Umbilical cord (tissue), 2 donors: ENCODE results near the gene PRR19. TPM values are rescaled to one million over a fixed set of nuclear protein-coding genes. Genes with fewer than 3 reads are reported as not detected.
A peak's percentile ranks its signal among the peaks of the same experiment; 100 is the strongest.
"Not testable (repeated sequence)": the region's sequence is repeated elsewhere in the genome, so short reads cannot be mapped to it uniquely, and the experiment has no call there.

Source experiments
- DNase-seq: peaks from one replicate; pipeline ENCODE4 v3.0.0-alpha.2; 2015; ENCODE audit warnings: low spot score
- total RNA-seq: library from RNA; depleted of rRNA; stranded (reverse); fragments of >200 nt; gene quantifications from one replicate; pipeline ENCODE4 v1.2.3, GENCODE V29; 2014; ENCODE audit warnings: low replicate concordance; ENCODE audit not compliant: insufficient read depth

The PRR19 gene, protein sequence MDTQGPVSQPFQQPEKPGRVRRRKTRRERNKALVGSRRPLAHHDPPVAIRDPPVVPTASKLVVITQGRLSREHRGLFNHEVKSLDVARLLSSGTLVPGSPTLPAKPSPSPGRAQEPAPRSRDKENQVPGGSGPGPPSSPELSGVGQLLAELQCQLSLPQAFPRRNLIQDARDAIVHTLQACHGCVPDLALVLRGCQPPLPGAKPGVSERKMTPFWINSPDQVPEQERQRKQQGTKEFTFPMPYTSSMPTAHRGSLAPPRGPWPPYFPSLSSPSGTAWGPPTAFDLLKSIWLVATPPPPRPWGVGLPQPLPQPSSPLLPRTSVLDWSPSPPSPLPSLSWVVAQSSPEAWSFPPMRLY
- not detected for total RNA-seq

- DNase-seq: no peak
Observed at GRCh38 chr19:42301646-42302203, at the start of gene PRR19. Gene PRR19, plus strand, starts transcription at chr19:42302132. Its CDS starts 7,453 bp downstream, at chr19:42309585.

- DNase-seq: peak; percentile 65
Observed at GRCh38 chr19:42252365-42253244, 49.3 kb upstream of the PRR19 start.

DNA sequence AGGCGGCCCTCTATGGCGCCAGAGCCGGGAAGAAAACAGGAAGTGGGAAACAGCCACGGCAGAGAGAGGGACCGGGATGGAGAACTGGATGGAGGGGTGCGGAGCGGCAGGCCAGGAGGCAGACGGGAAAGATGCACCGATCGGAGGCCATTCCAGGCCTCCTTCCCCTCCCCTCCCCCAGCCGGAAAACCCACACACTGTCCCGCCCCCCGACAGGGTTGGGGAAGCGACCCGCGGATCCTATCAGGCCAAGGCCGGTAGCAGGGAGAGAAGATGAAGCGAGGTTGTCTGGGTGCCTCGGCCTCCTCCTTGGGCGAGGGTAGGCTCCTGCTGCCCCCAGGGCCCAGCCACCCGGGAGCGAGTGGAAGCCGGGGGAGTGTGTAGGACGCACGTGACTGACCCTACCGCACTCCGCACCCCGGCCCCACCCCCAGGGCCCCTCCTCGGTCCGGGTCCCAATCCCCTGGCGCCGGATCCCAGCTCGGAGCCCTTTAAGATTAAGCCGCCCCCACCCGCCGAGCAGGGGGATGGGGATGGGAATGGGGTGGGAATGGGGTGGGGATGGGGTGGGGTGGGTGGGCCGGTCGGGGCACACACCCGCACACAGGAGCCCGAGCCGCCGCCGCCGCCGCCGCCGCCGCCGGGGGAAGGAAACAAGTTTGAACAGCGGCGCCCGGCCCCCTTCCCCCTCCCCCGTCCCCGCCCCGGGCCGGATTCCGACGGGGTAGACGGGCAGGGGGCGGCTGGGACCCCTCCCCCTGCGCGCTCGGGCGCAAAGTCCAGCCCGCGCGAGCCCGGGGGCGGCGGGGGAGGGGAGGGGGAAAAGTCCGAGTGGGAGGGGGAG lies 48.5 kb upstream of the PRR19 start:
- DNase-seq: peak; percentile 67

GRCh38 chr19:42254089-42254849 lies 47.7 kb upstream of the PRR19 start:
- peak; percentile 84 for DNase-seq

- peak; percentile 93 for DNase-seq
Observed at GRCh38 chr19:42254850-42255765, 46.8 kb upstream of the PRR19 start, which contains the start of gene ERF. Gene ERF, minus strand, starts transcription at chr19:42255128. Its CDS starts 129 bp downstream, at chr19:42254999.

- peak; percentile 81 for DNase-seq
Observed at GRCh38 chr19:42255766-42256745, 45.9 kb upstream of the PRR19 start.

- DNase-seq: not testable (repeated sequence)
Observed at GRCh38 chr19:42257842-42258241, 44.1 kb upstream of the PRR19 start.

DNA sequence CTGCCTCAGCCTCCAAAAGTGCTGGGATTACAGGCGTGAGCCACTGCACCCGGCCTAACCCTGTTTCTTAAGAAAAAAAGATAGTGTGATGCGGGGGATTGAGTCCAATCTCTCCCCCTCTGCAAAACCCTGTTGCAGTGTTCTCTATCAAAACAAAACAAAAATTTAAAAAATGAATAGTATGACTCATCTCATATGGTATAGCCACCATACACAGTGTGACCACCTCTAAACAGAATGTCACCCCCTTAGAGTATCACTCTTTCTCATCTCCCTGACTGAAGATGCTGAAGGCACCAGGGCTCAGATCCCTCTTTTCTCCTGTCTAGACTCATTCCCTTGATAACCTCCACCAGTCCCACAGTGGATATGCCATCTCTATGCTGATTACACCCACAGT lies 40.2 kb upstream of the PRR19 start:
- no peak for DNase-seq

GRCh38 chr19:42266105-42266504 lies 35.8 kb upstream of the PRR19 start:
- DNase-seq: not testable (repeated sequence)

- not testable (repeated sequence) for DNase-seq
Observed at GRCh38 chr19:42266928-42267603, 34.9 kb upstream of the PRR19 start.

DNA sequence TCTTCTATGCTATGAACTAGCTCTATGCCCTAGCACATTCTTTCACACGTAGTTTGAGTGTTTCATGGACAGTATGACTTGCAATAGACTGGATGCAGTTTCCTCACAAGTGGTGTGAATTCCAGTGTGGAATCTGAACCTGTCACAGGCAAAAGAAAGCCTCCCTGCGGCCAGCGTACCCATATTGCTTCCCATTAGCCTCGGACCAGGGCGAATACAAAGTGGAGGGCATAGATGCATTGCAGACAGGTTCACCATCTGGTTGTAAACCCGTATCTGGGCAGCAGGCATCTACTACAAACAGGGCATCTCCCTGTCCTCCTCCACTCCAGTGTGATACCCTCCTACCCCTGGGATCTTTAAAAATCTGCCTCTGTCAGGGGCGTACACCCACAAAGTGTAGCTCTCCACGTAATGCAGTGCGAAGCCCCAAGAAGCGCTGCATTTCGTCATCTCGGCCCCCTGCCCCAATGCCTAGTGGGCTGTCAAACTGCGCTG lies 34.2 kb upstream of the PRR19 start:
- no peak for DNase-seq

DNA sequence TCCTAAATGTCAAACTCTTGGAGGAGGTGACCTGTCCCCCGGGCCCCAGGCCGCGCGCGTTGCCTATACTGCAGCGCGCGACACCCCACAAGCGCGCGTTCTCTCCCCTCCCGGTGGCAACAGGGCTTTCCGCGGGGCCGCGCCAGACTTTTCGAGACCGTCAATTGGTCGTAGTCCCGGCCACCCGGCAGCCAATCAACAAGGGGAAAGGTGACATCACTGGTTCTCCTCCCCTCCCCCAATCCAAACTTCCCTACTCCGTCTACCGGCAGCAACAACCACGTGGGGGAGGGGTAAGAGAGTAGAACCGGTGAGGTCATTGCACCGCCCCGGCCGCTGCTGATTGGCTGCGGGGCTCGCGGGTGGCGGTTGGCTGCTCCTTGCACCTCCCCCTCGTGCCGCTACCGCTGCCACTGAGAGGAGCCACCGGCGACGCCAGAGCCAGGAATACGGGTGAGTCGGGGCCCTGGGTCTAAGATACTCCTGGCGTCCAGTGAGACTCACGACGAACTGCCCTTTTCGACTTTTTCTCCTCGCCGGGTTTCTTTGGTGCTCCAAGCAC lies 33.7 kb upstream of the PRR19 start:
- DNase-seq: peak; percentile 100

DNA sequence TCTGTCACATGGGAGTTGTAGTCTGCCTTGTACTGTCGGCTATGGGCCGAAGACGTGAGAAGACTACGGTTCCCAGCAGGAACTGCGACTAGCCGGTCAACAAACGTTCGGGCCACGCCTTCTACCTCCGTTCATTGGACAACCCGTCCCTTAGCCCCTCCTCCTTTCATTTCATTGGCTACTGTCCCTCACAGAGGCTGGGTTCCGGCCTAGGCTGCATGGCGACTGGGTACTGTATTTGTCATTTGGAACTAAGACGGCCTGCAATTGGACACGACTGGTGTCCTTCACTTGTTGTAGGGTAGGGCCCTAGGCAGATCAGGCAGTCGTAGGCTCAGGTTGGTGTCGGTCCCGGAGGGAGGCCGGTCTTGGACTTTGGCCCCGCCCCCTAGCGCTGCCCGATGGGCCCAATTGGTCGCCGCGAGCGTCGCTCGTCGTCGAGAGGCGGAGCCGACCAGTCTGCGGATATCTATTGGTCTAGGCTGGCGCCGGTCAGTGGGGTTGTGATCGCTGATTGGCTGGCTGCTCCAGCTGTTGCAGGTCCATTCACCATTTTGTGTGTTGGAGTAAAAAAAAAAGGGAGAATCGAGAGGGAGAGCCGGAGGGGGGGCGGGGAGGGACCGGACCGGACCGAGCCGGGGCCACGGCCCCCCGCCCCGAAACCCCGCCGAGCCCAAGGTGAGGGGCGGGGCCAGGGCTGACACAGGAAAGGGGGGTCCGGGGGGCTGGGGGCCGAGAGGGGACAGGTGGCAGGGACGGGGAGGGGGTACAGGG lies 33.0 kb upstream of the PRR19 start, which contains the start of gene CIC:
CIC (plus strand) TSS at position 549 of the 774 bp plus-strand sequence. CDS start 2,532 bp downstream, outside the sequence.
- peak; percentile 100 for DNase-seq

DNA sequence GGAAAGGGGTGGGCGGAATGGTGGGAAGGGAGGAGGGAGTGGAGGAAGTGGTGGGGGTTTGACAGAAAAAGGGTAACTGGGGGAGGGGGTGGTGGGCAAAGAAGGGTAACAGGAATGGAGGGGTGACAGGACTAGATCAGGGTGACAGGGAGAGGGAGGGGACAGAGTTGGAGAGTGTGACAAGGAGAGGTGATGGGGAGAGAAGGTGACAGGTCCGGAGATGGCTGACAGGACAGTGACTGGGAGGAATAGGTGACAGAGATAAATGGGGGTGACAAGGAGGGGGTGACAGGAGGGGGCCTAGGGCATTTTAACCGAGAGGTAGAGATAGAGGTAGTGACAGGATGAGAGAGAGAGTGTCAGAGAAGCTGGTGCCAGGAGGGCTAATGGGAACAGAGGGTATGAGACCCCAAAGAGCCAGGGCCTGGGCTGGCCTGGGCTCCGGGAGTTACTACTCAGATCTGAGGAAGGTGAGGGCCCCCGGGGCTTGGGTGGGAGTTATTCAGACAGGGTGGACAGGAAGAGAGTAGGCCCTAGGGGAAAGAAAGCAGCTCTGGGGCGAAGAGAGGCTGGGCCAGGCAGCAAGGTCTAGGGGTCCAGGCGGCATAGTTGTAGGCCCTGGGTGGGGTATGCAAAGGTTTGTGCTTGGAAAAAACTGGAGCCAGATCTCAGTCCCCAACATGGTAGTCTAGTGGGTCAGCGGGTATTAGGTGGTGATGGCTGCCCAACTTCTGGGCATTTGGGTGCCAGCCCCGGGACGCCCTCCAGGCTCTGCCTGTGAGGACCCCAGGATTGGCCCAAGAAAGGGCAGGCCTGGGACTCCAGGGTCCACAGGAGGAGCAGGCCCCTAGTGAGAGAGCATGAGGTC lies 32.2 kb upstream of the PRR19 start:
- DNase-seq: peak; percentile 25
